ENCODE measurements around the gene MGMT.

Gene MGMT

GRCh38 chr10:129807211-129807610, 340.2 kb downstream of the MGMT start:
- no peak for DNase-seq (ENCODE audit: low spot score)

GRCh38 chr10:129808092-129808983, 341.3 kb downstream of the MGMT start:
- no peak for DNase-seq (ENCODE audit: low spot score)

DNA sequence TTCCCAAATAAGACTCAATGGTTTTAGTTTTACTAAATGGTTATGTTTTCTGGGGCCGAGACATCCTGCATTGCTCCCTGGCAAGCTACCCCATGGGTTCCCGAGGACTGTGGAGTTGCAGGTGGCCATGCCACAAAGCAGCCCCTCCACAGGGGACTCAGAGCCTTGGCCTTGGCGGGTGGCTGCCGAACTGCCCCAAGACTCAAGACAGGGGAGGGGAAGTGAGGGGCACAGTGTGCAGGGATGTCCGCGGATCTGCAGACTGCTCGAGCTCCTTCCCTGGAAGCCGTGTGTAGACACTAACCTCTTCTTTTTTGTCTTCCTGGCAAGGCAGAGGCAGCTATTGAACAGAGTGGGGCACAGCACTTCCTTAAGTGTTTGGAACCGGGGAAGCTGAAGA, 342.4 kb downstream of the MGMT start:
- no peak for DNase-seq (ENCODE audit: low spot score)

GRCh38 chr10:129809841-129810240, 342.8 kb downstream of the MGMT start:
- no peak for DNase-seq (ENCODE audit: low spot score)

GRCh38 chr10:129811208-129811607, 344.2 kb downstream of the MGMT start:
- no peak for DNase-seq (ENCODE audit: low spot score)

GRCh38 chr10:129812398-129812797, 345.4 kb downstream of the MGMT start:
- no peak for DNase-seq (ENCODE audit: low spot score)

GRCh38 chr10:129814681-129815646, 347.9 kb downstream of the MGMT start:
- no peak for DNase-seq (ENCODE audit: low spot score)

GRCh38 chr10:129815898-129816655, 349.0 kb downstream of the MGMT start:
- DNase-seq (ENCODE audit: low spot score), result no peak

DNA sequence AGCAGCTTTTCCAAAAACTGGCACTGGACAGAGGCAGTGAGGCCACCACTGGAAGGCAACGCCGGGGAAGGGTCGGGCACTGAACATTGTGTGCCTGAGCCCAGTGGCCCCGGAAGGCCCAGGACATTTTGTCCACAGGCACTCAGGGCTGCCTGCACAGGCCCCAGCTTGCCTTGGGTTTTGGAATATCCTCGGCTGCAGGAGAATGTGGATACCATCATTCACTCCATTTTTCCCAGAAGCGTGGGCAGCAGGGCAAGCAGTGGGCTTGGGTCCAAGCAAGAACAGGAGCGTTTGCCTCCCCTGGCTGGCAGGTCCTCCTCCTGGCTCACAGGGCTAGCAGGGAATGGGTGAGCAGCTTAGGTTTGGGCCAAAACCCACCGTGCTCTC, 349.6 kb downstream of the MGMT start:
- no peak for DNase-seq (ENCODE audit: low spot score)
